HG03575 (cell line): ENCODE data around the gene KIRREL1.

ENCODE experiments used
- ATAC-seq: cut with Tn5 transposase; IDR thresholded peaks from one replicate; pipeline ENCODE4 v1.9.1; 2021; ENCODE audit not compliant: unreplicated experiment, insufficient number of reproducible peaks, low FRiP score; ENCODE audit errors: extremely low read depth

Gene KIRREL1

DNA sequence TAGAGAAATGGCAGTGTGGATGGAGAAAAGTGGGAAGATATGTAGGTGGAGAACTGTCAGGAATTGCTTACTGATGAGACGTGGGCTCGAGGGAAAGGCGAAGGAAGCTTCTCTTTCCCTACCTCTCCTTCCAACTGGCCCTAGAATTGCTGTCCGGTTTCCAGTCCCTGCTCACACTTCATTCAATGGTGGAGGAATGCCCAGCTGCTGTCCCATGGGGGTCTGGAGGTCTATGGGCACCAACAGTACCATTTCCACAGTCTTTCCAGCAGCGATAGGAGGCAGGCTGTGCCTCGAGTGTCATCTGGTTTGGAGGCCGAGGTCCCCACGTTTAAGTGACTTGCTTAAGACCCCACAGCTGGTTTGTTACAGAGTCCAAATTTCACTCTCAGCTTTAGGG is 155.7 kb downstream of the KIRREL1 start:
- ATAC-seq, result no peak
